HG02610 (cell line): ENCODE measurements around the gene POLD4.
"Not testable (repeated sequence)": the region's sequence is repeated elsewhere in the genome, so short reads cannot be mapped to it uniquely, and the experiment has no call there.

ENCODE experiments used
- ATAC-seq: cut with Tn5 transposase; IDR thresholded peaks from one replicate; pipeline ENCODE4 v1.9.1; 2021; ENCODE audit warnings: mild to moderate bottlenecking, moderate library complexity; ENCODE audit not compliant: unreplicated experiment

Gene POLD4

DNA sequence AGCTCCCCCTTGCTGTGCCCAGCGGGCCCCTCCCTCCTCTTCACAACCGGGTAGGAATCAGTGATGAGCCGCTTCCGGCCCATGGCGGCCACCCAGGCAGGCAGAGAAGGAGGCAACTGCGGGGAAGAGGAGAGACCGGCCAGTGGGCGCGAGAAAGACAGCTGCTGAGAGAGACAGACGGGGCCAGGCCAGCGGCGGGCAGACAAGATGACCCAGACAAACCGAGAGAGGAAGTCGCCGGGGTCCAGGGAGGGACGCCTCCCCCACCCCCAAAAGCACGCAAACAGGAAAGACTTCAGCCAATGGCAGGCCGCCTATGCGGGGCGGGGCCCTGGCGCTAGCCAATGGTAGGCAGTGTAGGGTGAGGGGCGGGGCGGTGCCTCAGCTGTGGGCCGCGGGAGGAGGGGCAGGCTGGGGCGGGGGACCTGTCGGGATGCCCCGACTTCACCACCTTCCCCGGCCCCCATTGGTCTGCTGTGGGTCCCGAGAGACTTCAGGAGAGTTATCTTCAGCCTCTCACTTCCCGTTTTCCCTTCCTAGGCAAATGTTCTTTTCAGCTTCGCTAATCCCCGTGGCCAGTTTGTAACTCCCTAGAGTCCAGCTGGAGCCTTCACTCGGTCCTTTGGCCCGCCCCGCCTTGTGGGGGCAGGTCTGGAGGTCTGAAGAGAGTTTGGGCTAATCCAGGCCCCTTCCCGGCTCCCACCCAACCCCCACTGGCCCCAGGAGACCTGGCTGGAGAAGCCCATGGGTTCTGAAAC is at the start of gene POLD4:
POLD4 (minus strand) TSS at position 230 of the 758 bp plus-strand sequence; CDS start at position 83, 147 bp downstream.
- peak; percentile 81 for ATAC-seq

DNA sequence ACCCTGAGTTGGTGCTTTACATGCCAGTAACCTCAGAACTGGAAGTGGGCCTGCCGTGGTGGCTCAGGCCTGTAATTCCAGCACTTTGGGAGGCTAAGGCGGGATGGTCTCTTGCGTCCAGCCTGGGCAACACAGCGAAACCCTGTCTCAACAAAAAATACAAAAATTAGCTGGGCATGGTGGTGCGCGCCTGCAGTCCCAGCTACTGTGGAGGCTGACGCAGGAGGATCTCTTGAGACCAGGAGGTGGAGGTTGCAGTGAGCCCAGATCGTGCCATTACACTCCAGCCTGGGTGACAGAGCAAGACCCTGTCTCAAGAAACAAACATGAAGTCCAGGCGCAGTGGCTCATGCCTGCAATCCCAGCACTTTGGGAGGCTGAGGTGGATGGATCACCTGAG is 49.7 kb upstream of the POLD4 start:
- ATAC-seq = not testable (repeated sequence)

DNA sequence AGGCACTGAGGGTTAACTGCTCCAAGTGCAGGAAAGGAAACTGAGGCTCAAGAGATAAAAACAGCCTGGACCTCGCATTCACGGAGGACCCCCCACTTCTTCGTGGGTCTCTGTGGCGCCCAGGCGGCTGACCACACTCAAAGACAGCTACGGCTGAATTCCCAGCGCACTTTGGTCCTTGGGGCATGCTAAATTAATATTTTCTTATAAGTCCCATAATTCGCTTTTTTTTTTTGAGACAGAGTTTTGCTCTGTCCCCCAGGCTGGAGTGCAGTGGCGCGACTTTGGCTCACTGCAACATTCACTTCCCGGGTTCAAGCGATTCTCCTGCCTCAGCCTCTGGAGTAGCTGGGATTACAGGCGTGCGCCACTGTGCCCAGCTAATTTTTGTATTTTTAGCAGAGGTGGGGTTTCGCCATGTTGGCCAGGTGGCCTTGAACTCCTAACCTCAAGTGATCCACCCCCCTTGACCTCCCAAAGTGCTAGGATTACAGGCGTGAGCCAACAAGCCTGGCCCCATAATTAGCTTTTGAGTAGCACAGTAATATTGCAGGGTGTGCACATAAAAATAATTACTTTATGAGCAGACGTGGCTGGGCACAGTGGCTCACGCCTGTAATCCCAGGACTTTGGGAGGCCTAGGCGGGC is 49.0 kb upstream of the POLD4 start:
- not testable (repeated sequence) for ATAC-seq

GRCh38 chr11:67401495-67402191 is 48.3 kb upstream of the POLD4 start, which contains the start of gene PPP1CA:
Gene PPP1CA, minus strand, starts transcription at chr11:67401858. Its CDS starts 76 bp downstream, at chr11:67401782.
- peak; percentile 65 for ATAC-seq

DNA sequence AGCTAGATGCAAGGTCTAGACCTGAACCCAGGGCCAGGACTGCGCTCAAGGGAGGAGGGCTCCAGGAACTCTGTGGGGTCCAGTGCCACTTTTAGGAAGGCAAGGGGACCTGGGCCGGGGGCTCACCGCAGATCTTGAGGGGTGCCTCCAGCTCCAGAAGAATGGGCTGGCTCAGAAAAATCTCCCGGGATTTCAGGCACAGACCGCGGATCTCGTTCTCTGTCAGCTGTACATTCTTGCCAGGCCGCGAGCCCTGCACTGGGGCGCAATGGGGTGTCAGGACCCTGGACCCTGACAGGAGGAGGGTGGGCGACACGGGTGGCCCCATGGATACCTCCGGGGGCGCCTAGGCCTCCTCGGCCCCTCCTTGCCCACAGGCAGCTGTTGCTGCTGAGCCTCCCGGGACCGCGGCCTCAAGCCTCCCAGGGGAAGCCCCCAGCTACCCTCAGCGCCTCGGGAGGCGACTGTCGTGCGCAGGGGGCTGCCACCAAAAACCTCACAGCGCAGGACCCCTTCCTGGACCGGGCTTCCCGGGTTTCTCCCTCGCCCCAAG is 47.7 kb upstream of the POLD4 start:
- ATAC-seq = peak; percentile 8

- no peak for ATAC-seq
Observed at GRCh38 chr11:67400251-67400941, 47.0 kb upstream of the POLD4 start.

GRCh38 chr11:67398661-67399563 is 45.6 kb upstream of the POLD4 start:
- ATAC-seq = no peak

- ATAC-seq = no peak
Observed at GRCh38 chr11:67397986-67398660, 44.8 kb upstream of the POLD4 start.

GRCh38 chr11:67397536-67397935 is 44.2 kb upstream of the POLD4 start:
- no peak for ATAC-seq

- no peak for ATAC-seq
Observed at GRCh38 chr11:67396587-67397389, 43.4 kb upstream of the POLD4 start.

GRCh38 chr11:67396259-67396581 is 42.9 kb upstream of the POLD4 start:
- ATAC-seq = no peak

DNA sequence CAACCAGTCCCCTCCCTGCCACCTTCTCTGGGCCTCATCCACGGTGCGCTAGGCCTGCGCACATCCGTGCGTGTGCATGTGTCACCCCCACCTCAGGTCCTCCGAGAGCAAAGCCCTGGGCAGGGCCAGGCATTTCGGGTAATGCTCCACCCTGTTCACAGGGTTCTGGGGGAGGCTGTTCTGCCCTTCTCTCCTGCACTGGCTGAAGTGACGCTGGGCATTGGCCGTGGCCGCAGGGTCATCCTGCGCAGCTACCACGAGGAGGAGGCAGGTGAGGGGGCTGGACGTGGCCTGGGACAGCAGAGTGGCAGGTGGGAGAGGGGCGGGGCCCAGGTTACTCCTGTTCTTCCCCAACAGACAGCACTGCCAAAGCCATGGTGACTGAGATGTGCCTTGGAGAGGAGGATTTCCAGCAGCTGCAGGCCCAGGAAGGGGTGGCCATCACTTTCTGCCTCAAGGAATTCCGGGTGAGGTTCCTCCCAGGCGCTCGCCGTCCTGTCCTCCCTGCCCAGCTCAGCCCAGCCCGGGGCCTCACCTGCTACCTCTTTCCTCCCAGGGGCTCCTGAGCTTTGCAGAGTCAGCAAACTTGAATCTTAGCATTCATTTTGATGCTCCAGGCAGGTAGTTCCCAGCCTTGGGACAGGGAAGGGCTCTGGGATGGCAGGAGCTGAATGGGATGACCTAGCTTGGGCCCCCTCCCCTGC is 42.4 kb upstream of the POLD4 start:
- no peak for ATAC-seq

- ATAC-seq = no peak
Observed at GRCh38 chr11:67393990-67394389, 40.6 kb upstream of the POLD4 start.

- ATAC-seq = no peak
Observed at GRCh38 chr11:67393437-67393836, 40.1 kb upstream of the POLD4 start.

GRCh38 chr11:67392183-67392715 is 38.9 kb upstream of the POLD4 start:
- ATAC-seq = no peak

- ATAC-seq = peak; percentile 49
Observed at GRCh38 chr11:67391304-67392182, 38.2 kb upstream of the POLD4 start, which contains the start of gene RAD9A. Gene RAD9A, plus strand, starts transcription at chr11:67391986. Its CDS starts 59 bp downstream, at chr11:67392045.

DNA sequence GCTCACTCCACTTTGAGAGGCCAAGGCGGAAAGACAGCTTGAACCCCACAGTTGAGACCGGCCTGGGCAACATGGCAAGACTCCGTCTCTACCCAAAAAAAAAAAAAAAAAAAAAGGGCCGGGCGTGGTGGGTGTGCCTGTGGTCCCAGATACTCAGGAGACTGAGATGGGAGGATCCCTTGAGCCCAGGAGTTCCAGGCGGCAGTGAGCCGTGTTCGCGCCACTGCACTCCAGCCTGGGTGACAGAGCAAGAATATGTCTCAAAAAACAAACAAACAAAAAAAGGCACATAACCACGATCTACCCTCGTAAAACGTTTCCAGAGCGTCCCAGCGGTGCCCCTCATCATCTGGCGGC is 37.6 kb upstream of the POLD4 start:
- ATAC-seq = no peak
